ENCODE results near the gene GART. TPM values are rescaled to one million over a fixed set of nuclear protein-coding genes. Genes with fewer than 3 reads are reported as not detected.

Gene GART
- polyA plus RNA-seq, 1 donor (not counting 4 experiments of a cell fraction or from before 2014, with no cell fraction given): 50.3 TPM

- no peak overlapping the region for H2AFZ ChIP-seq (ENCODE audit: control insufficient read depth, low read length)
- H3K9me1 ChIP-seq (ENCODE audit: control insufficient read depth, extremely low read depth, insufficient read depth, low read length): no peaks in the 10 kb centered on the region
- no peak overlapping the region for H3K4me3 ChIP-seq (ENCODE audit: control insufficient read depth in 2 of 3, extremely low read depth in 1 of 3, insufficient read depth in 2 of 3, low read depth in 1 of 3, low read length in 3 of 3)
- H3K4me2 ChIP-seq (ENCODE audit: control insufficient read depth, extremely low read depth, insufficient read depth, low read depth, low read length): no peak overlapping the region
- H4K20me1 ChIP-seq (ENCODE audit: control insufficient read depth, extremely low read depth, insufficient read depth, low read length): no peaks in the 10 kb centered on the region
- peaks cover 4% of the 10 kb centered on the region for H3K4me1 ChIP-seq (ENCODE audit: control insufficient read depth, extremely low read depth, insufficient read depth, low read length)
- FAIRE-seq (no peak), DNase-seq (ENCODE audit: low read depth, low spot score) (no peak)
- no peak for TF ChIP-seq EZH2 (IDR thresholded peaks at IDR 0.05; ENCODE audit: low read length)
- no peak for TF ChIP-seq CTCF (optimal IDR thresholded peaks at IDR 0.05 in 1 of 3, IDR thresholded peaks at IDR 0.05 in 1 of 3, conservative IDR thresholded peaks at IDR 0.05 in 1 of 3; ENCODE audit: extremely low read depth in 1 of 3, insufficient read depth in 2 of 3, low read length in 3 of 3)
- no peaks in the 10 kb centered on the region for H3K36me3 ChIP-seq (ENCODE audit: control insufficient read depth in 2 of 2, extremely low read depth in 1 of 2, insufficient read depth in 2 of 2, low read length in 2 of 2)
- no peak overlapping the region for H3K27ac ChIP-seq (ENCODE audit: control insufficient read depth, insufficient read depth, low read length)
- H3K27me3 ChIP-seq (ENCODE audit: control insufficient read depth, extremely low read depth, insufficient read depth, low read length): peaks cover 3% of the 10 kb centered on the region
- H3K9ac ChIP-seq (ENCODE audit: control insufficient read depth, extremely low read depth, insufficient read depth, low read length): no peak overlapping the region
- H3K79me2 ChIP-seq (ENCODE audit: control insufficient read depth, insufficient read depth, low read length): no peaks in the 10 kb centered on the region
- dilution Hi-C loops (cut with MboI; ENCODE audit: extremely low pct_ligation_motif_present, low sequenced_read_pairs): no loop called here
- no peaks in the 10 kb centered on the region for H3K9me3 ChIP-seq (ENCODE audit: control insufficient read depth, low read depth, low read length)
Measured at GRCh38 chr21:33496345-33496744, 45.6 kb downstream of the GART start.

DNA sequence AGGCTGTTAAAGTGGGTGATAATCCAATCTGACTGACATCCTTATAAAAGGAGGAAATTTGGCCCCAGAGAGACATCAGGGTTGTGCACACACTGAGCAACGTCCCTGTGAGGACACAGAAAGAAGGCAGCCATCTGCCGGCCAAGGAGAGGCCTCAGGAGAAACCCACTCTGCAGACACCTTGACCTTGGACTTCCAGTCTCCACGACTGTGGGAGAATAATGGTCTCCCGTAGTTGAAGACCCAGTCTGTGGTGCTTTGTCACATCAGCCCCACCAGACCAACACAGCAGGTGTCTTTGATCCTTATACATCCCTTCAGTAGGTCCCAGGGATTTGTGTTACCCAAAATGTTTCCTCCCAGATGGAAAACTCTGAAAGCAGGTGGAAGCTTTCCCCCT lies 46.2 kb downstream of the GART start:
- Histone ChIP-seq H3K79me2 (ENCODE audit: control insufficient read depth, insufficient read depth, low read length) (no peaks in the 10 kb centered on the region), H3K4me1 (ENCODE audit: control insufficient read depth, extremely low read depth, insufficient read depth, low read length) (peaks cover 4% of the 10 kb centered on the region), H3K27ac (ENCODE audit: control insufficient read depth, insufficient read depth, low read length) (no peak overlapping the region), H2AFZ (ENCODE audit: control insufficient read depth, low read length) (no peak overlapping the region), H3K27me3 (ENCODE audit: control insufficient read depth, extremely low read depth, insufficient read depth, low read length) (peaks cover 3% of the 10 kb centered on the region), H4K20me1 (ENCODE audit: control insufficient read depth, extremely low read depth, insufficient read depth, low read length) (no peaks in the 10 kb centered on the region), H3K9me1 (ENCODE audit: control insufficient read depth, extremely low read depth, insufficient read depth, low read length) (no peaks in the 10 kb centered on the region), H3K4me2 (ENCODE audit: control insufficient read depth, extremely low read depth, insufficient read depth, low read depth, low read length) (no peak overlapping the region), H3K4me3 (ENCODE audit: control insufficient read depth in 2 of 3, extremely low read depth in 1 of 3, insufficient read depth in 2 of 3, low read depth in 1 of 3, low read length in 3 of 3) (no peak overlapping the region), H3K36me3 (ENCODE audit: control insufficient read depth in 2 of 2, extremely low read depth in 1 of 2, insufficient read depth in 2 of 2, low read length in 2 of 2) (no peaks in the 10 kb centered on the region), H3K9ac (ENCODE audit: control insufficient read depth, extremely low read depth, insufficient read depth, low read length) (no peak overlapping the region), H3K9me3 (ENCODE audit: control insufficient read depth, low read depth, low read length) (no peaks in the 10 kb centered on the region)
- TF ChIP-seq CTCF (optimal IDR thresholded peaks at IDR 0.05 in 1 of 3, IDR thresholded peaks at IDR 0.05 in 1 of 3, conservative IDR thresholded peaks at IDR 0.05 in 1 of 3; ENCODE audit: extremely low read depth in 1 of 3, insufficient read depth in 2 of 3, low read length in 3 of 3) (no peak), EZH2 (IDR thresholded peaks at IDR 0.05; ENCODE audit: low read length) (no peak)
- DNase-seq (ENCODE audit: low read depth, low spot score) (no peak), FAIRE-seq (no peak)
- dilution Hi-C loops (cut with MboI; ENCODE audit: extremely low pct_ligation_motif_present, low sequenced_read_pairs): no loop called here
